HEK293T (cell line): ENCODE measurements around the gene SEMA3A.

Experiments
- NFRKB ChIP-seq: fragments of 450-650 bp; IDR thresholded peaks from 2 replicates; pipeline ENCODE4 v1.6.1; 2016; ENCODE audit warnings: mild to moderate bottlenecking, moderate library complexity
- TARDBP ChIP-seq: fragments of 450-650 bp; IDR thresholded peaks from 2 replicates; pipeline ENCODE4 v1.6.1; 2016

DNA sequence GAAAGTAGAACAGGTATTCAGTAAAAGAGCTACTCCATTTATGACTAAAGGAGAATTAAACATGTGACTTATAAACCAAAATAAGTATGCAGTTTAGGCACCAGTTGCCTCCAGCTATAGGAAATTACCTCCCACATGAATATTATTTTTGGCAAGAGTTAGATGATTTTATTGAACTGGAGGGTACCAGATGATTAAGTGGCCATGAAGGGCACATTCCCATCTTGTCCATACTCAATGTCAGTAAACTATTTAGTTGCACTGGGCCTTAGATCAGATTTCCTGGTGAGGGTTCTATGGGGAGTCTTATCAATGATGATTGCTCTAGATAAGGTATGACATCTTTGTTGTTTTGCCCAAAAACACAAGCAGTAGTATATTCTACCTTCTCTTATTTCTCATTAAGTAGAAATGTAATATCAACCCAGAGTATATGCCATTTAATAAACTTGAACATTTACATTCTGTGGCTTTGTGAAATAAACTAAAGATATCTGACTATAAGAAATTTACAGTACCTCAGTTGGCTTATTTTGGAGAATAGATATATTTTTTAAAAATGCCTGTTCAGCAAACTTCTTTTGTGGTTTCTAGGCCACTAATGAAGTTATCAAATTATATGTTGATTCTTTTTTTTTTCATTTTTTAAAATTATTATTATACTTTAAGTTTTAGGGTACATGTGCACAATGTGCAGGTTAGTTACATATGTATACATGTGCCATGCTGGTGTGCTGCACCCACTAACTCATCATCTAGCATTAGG, 145.3 kb downstream of the SEMA3A start:
- TF ChIP-seq TARDBP = no peak
- TF ChIP-seq NFRKB = no peak
